Panc1 (cell line): Measurements from ENCODE around the gene FOSL2. TPM values are rescaled to one million over a fixed set of nuclear protein-coding genes. Genes with fewer than 3 reads are reported as not detected.

Experiments
- ATAC-seq: fragments of 200-7000 bp; cut with Tn5 transposase; 2 replicates; pipeline ENCODE4 v1.9.1; 2020; ENCODE audit warnings: mild to moderate bottlenecking, moderate library complexity
- BruUV-seq: library from RNA; stranded (reverse); fragments of 400-500 nt; replicated peaks from 2 replicates; lab custom pipeline; 2021; lab: Mats Ljungman, UMichigan
- CTCF ChIA-PET: fragments of 300-600 bp; sonication (Branson Sonifier 250); formaldehyde crosslinking; loops from one replicate; lab custom pipeline; 2022; ENCODE audit warnings: antibody characterized with exemption; lab: Charles Lee
- POLR2A ChIA-PET: fragments of 300-600 bp; sonication (Branson Sonifier 250); formaldehyde crosslinking; loops from one replicate; lab custom pipeline; 2022; ENCODE audit warnings: antibody characterized with exemption; lab: Charles Lee
- DNase-seq: peaks from one replicate; pipeline ENCODE4 v3.0.0-alpha.2; 2010; ENCODE audit warnings: low read depth, low spot score
- H3K27ac ChIP-seq: 2 replicates; pipeline ENCODE4 v1.5.1; 2011; ENCODE audit warnings: mild to moderate bottlenecking, low read length, inconsistent platforms
- H3K27me3 ChIP-seq: fragments of 200-500 bp; sonication (Bioruptor generic); 2 replicates; pipeline ENCODE4 v1.6.0; 2014; ENCODE audit warnings: low read length, inconsistent platforms; ENCODE audit not compliant: control insufficient read depth, insufficient read depth
- H3K36me3 ChIP-seq: fragments of 200-500 bp; sonication (Bioruptor generic); 2 replicates; pipeline ENCODE4 v1.5.1; 2014; ENCODE audit warnings: inconsistent platforms, mild to moderate bottlenecking, low read length, moderate library complexity; ENCODE audit not compliant: control insufficient read depth, insufficient read depth
- H3K4me1 ChIP-seq: 2 replicates; pipeline ENCODE4 v1.5.1; 2011; ENCODE audit warnings: inconsistent platforms, mild to moderate bottlenecking, low read length, moderate library complexity; ENCODE audit not compliant: control insufficient read depth, insufficient read depth
- H3K4me3 ChIP-seq, 2 experiments: 2 replicates each; pipeline ENCODE4 v1.5.1; 2011 to 2012; ENCODE audit warnings: low read depth in 2 of 2, low read length in 2 of 2, mild to moderate bottlenecking in 2 of 2, inconsistent platforms in 1 of 2, moderate library complexity in 1 of 2
- H3K9me3 ChIP-seq: fragments of 200-500 bp; sonication (Bioruptor generic); 2 replicates; pipeline ENCODE4 v1.5.1; 2014; ENCODE audit warnings: low read depth, mild to moderate bottlenecking, inconsistent platforms, low read length, moderate library complexity; ENCODE audit not compliant: control insufficient read depth, insufficient read depth
- CTCF ChIP-seq: fragments of 450-650 bp; IDR thresholded peaks from 2 replicates; pipeline ENCODE4 v1.5.1; 2017; ENCODE audit warnings: mild to moderate bottlenecking
- POLR2AphosphoS5 ChIP-seq: IDR thresholded peaks from 2 replicates; pipeline ENCODE4 v1.6.1; 2012; ENCODE audit warnings: mild to moderate bottlenecking, low read depth, low read length, moderate library complexity
- REST ChIP-seq, 2 experiments: IDR thresholded peaks; 2 replicates each; pipeline ENCODE4 v1.6.1; 2011 to 2012; ENCODE audit warnings: low read depth in 2 of 2, control low read depth in 1 of 2, low read length in 1 of 2, mild to moderate bottlenecking in 1 of 2, moderate library complexity in 1 of 2; ENCODE audit not compliant: insufficient read depth in 1 of 2
- SIN3A ChIP-seq: IDR thresholded peaks from 2 replicates; pipeline ENCODE4 v1.6.1; 2012; ENCODE audit warnings: low read depth, mild to moderate bottlenecking, low read length, moderate library complexity, borderline replicate concordance; ENCODE audit not compliant: insufficient read depth
- TCF7L2 ChIP-seq: IDR thresholded peaks from 2 replicates; pipeline ENCODE4 v1.6.1; 2011; ENCODE audit warnings: mild to moderate bottlenecking, low read depth, low read length, inconsistent platforms
- in situ Hi-C: cut with HindIII; loops from 2 replicates; pipeline ENCODE4 v1.10.0; 2016; ENCODE audit warnings: low sequenced_read_pairs, low pct_unique_long_range_greater_than_20kb
- intact Hi-C: fragments of 100-400 bp; cut with micrococcal nuclease; formaldehyde crosslinking; loops from one replicate; pipeline ENCODE4 v1.10.0; 2022; ENCODE audit not compliant: unreplicated experiment
- total RNA-seq: library from RNA; stranded (reverse); gene quantifications from one replicate; pipeline ENCODE4 v1.2.1, GENCODE V29; 2021; ENCODE audit not compliant: unreplicated experiment

FOSL2 gene
- total RNA-seq, 1 experiment from 2014 or later: 29.0 TPM

- ChIA-PET POLR2A (no interaction called here), CTCF (no interaction called here)
- Histone ChIP-seq H3K27me3 (no peaks in the 10 kb centered on the region), H3K4me3 (no peak overlapping the region), H3K9me3 (no peaks in the 10 kb centered on the region), H3K27ac (no peak overlapping the region), H3K4me1 (no peaks in the 10 kb centered on the region), H3K36me3 (no peaks in the 10 kb centered on the region)
- intact Hi-C loops (no loop called here), in situ Hi-C loops (no loop called here)
- ATAC-seq: no peak
- no peak for DNase-seq
- BruUV-seq: no TSS peak
- TF ChIP-seq REST (IDR thresholded peaks at IDR 0.05; ENCODE audit: insufficient read depth in 1 of 2, low read depth in 2 of 2, low read length in 1 of 2) (no peak), TCF7L2 (no peak), SIN3A (no peak), CTCF (no peak), POLR2AphosphoS5 (no peak)
Measured at GRCh38 chr2:28347193-28347592, 45.5 kb upstream of the FOSL2 start.

- Histone ChIP-seq H3K27ac (no peak overlapping the region), H3K4me1 (no peaks in the 10 kb centered on the region), H3K36me3 (no peaks in the 10 kb centered on the region), H3K27me3 (no peaks in the 10 kb centered on the region), H3K4me3 (no peak overlapping the region), H3K9me3 (no peaks in the 10 kb centered on the region)
- CTCF ChIA-PET: no interaction called here
- in situ Hi-C loops: no loop called here
- ATAC-seq (no peak), DNase-seq (no peak)
- intact Hi-C loops: no loop called here
- POLR2A ChIA-PET: no interaction called here
- TF ChIP-seq POLR2AphosphoS5 (no peak), TCF7L2 (no peak), REST (IDR thresholded peaks at IDR 0.05; ENCODE audit: insufficient read depth in 1 of 2, low read depth in 2 of 2, low read length in 1 of 2) (no peak), CTCF (no peak), SIN3A (no peak)
- no TSS peak for BruUV-seq
Measured at GRCh38 chr2:28347596-28347995, 45.1 kb upstream of the FOSL2 start.
